ENCODE measurements around the gene CYBC1.

CYBC1 gene

DNA sequence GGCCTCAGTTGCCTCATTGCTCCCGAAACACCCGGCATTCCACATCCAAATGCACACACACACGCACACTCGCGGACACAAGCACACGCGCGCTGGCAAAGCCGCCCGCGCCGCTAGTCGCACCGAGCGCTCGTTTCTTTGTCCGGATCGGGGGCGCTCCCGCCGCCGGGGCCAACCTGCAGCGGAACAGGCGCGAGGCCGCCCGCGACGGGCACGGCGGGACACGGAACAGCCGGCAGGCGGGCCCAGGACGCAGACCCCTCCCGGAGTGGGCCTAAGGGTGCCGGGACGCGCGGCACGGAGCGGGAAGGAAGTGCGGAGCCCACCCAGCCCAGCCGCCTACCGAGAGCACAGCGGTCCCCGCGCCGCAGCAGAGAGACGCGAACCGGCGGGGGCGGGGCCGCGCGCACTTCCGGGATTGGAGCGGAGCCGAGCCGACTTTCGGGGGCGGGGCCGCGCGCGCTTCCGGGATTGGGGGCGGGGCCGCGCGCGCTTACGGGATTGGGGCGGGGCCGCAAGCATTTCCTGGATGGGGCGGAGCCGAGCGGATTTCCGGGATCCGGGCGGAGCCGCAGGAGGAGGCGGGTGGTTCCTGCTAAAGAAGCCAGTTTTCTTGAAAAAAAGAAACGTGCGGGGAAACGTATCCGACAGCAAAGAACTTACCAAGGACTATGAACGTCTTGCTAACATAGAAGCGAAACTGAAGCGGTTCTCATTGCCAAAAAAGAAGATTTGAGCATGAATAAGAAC lies at the start of gene CYBC1:
Gene CYBC1, minus strand, starts transcription at position 396 of the 750 bp plus-strand sequence. CDS start 1,498 bp downstream, outside the sequence.
- peak; percentile 87 for DNase-seq (ENCODE audit: low spot score)

DNA sequence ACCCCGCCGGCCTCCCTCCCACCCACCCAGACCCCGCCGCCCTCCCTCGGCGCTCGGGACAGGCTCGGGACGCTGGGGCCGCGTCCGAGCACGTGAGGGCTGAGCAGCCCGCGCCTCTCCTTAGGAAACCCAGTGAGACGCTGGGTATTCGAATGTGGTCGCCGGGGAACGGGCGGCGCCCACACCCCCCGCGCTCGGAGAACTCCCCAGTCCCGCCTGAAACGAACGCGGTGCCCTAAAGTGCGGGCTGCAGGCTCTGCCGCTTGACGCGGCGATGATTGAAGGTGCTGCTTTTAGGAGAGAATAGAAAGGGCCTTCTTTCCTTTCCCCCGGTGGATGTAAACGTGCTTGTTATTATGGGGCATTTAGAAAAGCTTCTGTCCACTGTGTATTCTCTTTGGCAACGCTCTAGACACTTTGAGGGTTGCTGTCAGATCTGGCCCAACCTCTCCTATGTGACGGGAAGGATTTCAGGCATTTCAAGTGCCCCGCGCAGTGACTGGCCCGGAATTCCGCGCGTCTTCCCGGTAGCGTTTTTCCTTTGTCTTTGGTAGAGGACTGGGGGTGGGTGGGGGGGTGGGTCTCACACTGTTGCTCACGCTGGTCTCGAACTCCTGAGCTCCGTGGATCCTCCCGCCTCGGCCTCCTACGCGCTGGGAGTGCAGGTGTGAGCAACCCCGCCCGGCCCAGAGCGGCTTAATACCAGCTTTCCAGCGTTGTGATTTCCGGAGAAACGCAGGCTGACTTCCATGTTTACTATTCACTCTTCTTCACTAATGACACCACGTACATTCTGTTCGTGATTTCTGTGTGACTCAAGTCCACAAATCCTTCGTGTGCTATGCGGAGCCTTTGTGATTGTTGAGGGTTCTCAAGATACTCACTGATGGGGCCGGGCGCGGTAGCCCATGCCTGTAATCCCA lies 47.2 kb upstream of the CYBC1 start:
- DNase-seq (ENCODE audit: low spot score): peak; percentile 43

DNA sequence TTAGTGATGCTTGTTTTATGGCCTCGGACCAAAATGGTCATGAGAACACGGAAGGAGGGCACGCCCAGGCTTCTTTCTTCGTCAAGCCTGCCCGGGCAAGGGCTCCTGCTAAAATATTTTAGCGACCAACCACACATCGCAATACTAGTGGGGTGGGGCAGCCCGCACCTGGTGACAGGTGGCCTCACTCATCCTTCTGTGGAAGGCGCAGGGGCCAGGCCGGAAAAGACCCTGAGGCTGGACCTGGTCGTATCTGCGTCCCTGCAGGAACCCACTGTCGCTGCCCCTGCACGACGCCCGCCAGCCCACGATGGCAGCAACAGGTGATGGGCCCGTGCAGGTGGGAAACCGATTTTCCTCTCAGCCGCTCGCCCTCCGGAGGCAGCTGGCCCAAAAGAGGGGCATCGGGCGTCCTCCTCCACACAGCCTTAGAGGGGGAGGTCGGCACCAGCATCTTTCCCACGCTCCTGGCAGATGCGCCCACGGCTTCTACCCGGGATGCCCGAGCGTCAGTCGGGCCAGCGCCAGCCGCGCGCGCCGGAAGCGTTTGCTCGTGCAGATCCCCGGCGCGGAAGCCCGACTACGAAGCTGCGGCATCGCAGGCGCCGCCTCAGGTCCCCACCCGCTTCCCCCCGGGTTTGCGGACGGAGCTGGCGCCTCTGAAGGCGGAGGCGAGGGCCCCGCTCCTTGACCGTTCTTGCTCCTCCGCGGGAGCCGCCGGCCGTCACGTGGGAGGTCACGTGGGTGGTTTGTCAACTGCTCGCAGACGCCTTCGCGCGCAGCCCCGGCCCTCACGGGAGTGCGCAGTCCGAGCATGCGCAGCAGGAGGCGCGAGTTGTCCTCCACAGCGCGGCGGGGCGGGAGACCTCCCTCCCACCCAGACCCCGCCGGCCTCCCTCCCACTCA lies 46.2 kb upstream of the CYBC1 start:
- DNase-seq (ENCODE audit: low spot score): peak; percentile 88

DNA sequence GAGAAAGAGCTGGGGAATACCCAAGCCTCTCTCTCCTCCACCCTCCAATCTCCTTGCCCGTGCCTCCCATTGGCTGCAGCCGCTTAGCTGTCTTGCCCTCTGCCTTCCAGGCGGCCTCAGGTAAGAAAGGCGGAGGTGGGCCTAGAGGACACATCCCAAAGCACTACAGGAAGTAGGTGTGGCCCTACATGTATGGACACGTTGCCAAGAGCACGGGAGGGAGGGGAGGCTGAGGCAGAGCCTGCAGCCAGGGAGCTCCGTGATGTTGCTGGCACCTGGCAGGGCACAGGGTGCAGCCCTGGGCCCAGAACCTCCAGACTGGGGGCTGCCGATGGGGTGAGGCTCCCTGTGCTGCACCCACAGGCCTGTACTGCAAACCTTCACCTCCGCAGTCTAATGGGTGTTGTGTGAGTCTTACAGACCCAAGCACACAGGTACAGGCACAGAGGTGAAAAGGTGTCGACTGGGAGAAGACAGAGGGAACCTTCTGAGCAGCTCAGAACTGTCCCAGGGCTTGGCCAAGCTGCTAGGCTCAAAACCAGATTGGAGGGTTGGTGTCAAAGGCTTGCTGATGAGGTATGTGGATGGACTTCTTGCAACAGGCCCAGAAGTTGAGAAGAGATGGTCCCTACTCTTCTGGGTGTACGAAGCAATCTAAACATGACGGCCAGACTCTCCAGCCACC lies 45.4 kb upstream of the CYBC1 start:
- DNase-seq (ENCODE audit: low spot score): peak; percentile 37

DNA sequence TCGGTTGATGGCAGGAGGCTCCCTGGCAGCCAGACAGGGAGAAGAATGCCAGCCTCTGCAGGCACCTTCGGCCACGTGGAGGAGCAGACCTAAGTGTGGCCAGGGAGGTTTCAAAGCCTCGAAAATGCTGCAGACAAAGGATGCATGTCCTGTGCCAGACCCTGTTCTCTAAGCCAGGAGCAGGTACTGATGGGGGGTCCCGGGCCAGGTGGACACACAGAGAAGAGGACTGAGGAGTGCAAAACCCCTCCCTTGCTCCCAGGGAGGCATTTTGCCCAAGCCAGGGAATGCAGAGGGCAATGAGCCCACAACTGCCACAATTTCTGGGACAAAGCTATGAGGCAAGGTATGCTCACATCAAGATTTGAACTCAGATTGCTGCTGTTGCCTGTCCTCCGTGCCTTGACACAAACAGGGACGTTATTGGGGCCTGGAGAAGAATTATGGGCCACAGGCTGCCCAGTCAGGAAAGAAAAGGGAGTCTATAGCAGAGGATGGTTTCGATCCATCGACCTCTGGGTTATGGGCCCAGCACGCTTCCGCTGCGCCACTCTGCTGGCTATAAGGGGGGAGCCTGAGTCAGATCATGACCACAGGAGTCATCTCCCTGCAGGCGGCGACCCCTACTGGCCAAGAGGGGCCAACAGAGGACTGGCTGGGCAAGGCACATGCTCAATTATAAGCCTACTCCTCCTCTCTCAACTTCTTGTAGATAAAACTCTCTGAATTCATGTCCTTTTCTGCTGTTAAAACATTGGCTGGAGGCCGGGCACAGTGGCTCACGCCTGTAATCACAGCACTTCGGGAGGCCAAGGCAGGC lies 43.9 kb upstream of the CYBC1 start:
- peak; percentile 94 for DNase-seq (ENCODE audit: low spot score)

DNA sequence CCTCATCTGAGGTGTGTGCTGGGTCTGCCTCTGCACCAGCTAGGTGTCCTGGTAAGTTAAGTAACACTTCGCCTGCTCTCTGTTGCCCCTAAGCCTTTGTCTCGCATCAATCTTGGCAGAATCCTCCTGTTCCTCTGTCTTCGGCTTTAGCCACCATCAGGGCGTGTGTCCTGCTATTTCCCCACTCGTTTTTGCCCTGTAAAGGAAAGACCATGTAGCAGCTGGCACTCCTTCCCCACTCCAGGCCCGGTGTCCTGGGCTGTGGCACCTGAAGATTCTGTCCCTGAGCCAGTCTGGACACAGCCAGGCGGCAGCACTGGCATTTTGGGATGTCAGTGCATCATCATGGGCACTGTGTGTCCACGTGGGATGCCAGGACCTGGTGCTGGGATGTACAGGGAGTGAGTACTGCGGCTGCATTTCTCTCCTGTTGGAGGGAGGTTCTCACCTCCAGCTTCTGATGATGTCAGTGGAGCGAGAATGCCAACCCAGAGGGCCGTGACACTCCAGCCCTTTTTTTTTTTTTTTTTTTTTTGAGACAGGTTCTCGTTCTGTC lies 42.8 kb upstream of the CYBC1 start:
- DNase-seq (ENCODE audit: low spot score): no peak

DNA sequence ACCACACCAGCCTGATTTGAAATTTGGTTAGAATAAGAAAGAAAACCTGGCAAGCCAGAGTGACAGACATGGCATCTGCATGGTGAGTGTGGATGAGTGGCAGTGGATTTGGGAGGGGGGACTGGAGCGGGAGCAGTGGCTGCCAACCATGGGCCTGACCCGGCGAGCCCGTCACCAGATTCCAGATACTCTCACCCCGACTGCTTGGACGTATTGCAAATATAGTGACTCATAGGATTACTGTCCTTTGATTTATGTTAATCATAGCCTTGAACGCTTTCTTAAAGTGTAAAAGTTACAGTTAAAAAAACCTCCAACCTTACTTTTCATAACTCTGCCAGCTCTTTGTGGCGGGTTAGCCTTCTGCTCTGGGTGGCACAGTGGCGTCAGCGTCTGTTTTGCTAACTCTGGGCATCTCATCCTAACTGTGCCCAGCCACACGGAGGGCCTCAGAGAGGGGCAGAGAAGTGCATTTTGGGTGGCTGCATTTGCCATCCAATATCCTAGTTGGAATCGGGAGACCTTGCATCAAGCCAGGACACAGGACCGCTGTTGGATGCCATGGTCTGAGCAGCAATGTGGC lies 42.2 kb upstream of the CYBC1 start:
- DNase-seq (ENCODE audit: low spot score): no peak

DNA sequence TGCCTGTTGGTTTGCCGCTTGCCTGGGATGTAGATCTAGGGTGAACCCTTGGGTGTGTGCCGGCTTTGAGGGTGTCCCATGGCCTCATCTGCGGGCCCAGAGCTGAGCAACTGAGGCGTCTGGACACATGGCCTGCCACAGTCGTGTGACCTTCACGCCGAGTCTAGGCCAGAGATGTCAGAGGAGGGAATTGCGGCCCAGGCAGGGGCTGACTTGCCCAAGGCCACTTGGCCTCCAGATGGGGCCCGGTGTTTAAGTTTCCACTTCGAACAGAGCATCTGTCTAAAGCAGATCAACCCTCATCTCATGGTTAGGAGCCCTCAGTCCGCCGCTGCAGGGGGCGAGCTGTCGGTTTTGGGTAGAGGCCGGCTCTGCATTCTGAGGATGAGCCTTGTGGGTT lies 41.0 kb upstream of the CYBC1 start:
- DNase-seq (ENCODE audit: low spot score): no peak

DNA sequence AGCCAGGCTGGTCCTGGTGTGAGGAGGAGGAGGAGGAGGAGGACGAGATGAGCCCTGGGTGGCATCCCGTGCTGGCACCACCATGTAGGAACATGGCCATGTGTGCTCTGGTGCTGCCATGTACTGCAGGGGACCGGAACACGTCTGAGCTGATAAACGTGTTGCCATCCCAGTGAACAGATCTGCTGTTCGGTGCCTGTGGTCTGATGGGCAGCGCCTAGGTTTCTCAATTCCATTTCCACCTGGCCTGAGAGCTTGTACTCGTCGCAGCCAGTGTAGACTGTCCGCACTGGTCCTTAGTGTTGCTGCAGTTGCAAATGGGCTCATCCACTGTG lies 40.6 kb upstream of the CYBC1 start:
- no peak for DNase-seq (ENCODE audit: low spot score)

DNA sequence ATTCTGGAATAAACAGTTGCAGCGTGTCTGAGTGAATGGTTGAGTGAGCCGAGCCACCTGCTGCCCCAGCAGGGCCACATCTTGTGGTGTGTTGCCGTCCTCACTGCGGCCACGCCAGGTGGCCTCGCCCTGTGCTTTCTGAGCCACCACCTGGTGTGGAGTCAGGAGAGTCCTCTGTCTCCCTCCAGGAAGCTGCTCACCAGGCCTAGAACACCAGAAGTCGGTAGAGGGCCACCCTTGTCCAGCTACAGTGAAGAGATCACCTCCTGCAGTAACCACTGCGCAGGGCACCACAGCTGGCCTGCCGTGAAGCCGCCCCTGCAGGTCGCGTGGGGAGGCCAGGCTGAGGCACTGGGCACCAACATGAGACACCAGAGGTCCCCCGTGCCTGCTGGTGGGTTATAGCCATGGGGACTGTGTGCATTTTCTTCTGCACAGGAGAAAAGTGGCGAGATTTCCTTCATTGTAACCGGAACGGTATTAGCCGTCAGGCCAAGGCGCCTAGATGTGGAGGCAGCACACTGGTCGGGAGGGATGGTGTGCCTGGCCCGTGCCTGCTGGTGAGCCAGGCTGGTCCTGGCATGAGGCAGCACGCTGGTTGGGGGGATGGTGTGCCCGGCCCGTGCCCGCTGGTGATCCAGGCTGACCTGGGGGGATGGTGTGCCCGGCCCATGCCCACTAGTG lies 40.1 kb upstream of the CYBC1 start:
- DNase-seq (ENCODE audit: low spot score): no peak

DNA sequence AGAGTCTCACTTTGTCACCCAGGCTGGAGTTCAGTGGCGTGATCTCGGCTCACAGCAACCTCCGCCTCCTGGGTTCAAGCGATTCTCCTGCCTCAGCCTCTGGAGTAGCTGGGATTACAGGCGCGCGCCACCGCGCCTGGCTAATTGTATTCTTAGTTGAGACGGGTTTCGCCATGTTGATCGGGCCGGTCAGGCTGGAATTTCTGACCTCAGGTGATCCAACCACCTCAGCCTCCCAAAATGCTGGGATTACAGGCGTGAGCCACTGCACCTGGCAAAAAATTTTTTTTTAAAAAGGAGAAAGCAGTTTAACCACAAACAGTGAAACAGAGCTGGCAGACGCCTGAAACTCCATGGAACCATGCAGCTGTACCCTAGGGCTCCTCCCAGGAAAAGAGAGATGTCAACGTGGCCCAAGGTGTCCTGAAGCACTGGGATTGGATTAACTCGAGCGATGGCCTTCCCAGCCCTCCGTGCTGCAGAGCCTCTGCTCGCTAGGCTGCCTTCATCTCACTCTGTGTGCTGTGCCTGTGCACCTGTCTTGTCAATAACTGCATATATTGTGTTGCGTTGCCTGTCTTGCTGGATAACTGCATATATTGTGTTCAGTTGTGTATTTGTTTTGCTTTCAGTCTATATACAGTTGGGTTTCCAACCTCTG lies 39.4 kb upstream of the CYBC1 start:
- no peak for DNase-seq (ENCODE audit: low spot score)

DNA sequence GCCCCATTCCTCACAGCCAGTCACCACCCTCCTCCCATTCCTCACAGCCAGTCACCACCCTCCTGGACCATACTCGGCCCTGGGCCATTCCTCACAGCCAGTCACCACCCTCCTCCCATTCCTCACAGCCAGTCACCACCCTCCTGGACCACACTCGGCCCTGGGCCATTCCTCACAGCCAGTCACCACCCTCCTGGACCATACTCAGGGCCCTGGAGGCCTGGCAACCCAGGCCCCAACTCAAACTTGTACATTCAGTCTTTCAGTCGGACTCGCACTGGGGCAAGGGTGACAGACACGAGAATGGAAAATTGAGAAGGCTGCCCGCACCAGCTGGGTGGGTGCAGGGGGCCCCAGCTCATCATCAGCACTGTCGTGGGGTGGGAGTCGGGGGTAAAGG lies 38.6 kb upstream of the CYBC1 start:
- no peak for DNase-seq (ENCODE audit: low spot score)

DNA sequence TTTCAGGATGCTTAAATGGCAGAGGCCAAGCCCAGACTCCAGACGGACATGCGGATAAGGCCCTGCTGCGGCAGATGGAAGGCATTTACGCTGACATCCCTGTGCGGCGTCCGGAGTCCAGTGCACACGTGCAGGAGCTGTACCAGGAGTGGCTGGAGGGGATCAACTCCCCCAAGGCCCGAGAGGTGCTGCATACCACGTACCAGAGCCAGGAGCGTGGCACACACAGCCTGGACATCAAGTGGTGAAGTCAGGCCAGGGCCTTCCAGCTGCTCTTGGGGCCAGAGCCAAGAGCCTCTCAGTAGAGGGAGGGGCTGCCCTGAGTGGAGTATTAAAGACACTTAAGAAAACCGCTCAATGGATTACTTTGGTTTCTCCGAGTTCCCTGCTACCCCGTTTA lies 37.4 kb upstream of the CYBC1 start:
- no peak for DNase-seq (ENCODE audit: low spot score)

DNA sequence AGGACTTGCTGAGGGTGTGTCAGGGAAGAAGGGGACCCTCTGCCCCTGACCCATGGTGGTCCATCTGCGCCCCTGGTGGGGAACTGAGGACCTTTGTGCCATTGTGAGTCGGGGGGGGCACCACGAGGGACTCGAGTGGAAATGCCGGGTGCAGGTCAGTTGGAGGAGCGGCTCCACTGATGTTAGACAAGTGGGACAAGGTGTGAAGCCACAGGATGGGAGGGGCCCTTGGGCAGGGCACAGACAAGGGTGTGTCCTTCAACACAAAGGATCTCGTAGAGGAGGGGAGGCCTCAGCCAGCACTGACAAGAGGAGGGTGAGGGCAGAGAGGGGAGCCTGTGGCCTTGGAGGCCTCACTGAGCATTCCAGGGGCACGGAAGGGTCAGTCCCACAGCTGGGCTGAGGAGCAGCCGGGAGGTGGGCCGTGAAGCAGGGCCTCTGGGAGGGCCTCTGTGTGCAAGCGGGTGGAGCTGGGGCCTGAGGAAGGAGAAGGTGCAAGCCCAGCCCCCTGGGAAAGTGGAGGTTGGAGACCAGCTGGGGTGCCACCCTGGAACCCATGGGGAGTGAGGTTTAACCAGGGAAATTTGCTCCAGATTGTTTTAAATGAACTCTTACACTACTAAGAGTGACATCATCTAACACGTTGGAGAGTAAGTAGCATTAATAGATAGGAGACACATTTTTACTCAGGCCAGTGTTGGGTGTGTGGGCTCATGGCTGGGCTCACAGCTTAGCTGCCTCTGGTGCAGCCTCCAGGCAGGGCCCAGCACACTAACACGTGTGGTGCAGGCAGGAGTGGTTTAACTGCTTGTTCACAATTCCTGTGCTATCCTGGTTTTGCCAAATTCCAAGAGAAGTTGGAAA lies 35.9 kb upstream of the CYBC1 start:
- DNase-seq (ENCODE audit: low spot score): peak; percentile 80

DNA sequence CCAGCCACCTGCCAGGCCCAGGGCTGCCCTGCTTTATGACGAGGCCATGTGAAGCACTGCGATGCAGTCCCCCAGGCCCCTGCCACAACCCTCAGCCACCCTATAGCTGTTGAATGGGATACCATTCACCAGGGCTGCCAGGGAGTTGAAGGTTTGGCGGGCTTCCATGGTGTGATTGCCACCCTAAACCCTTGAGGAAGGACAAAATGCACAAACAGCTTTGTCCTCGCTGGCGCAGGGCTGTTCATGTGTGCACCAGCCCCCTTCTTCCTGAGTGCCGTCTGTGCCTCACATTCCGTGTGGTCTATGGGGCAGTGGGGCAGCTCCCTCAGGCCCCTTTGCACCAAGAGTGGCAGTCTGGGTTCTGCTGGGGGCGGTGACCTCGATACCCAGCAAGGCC lies 33.3 kb upstream of the CYBC1 start:
- DNase-seq (ENCODE audit: low spot score): no peak

DNA sequence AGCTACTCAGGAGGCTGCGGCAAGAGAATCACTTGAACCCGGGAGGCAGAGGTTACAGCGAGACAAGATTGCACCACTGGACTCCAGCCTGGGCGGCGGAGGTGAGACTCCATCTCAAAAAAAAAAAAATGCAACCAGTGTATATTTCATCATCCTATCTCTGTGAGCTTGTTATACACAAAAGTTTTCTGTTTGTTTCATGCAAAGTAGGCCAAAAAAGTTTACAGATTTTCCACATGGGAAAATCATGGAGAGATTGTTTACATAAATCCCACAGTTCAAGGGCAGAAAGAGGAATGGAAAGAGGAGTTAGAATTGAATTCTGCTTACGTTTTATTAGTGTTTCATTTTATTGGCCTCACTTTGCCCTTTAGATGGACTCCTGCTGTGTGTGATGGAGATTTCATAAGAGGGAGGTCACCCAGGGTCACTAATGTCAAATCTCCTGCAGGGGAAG lies 32.7 kb upstream of the CYBC1 start:
- DNase-seq (ENCODE audit: low spot score): no peak

DNA sequence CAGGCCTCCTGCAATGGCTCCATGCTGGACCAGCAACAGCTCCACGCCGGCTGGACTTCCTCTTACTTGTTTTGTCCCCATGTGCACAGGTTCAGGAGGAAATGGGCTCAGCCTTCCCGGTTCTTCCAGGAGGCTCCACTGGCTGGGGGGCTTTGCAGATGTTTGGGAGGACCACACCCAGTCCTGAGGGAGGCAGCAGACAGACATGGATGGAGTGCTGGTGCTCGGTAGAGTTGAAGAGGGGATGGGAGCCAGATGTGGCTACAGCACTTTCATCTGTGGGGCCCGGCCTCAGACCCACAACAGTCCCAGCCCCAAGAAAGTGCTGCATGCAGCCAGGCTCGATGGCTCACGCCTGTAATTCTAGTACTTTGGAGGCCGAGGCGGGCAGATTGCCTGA lies 29.8 kb upstream of the CYBC1 start:
- no peak for DNase-seq (ENCODE audit: low spot score)

DNA sequence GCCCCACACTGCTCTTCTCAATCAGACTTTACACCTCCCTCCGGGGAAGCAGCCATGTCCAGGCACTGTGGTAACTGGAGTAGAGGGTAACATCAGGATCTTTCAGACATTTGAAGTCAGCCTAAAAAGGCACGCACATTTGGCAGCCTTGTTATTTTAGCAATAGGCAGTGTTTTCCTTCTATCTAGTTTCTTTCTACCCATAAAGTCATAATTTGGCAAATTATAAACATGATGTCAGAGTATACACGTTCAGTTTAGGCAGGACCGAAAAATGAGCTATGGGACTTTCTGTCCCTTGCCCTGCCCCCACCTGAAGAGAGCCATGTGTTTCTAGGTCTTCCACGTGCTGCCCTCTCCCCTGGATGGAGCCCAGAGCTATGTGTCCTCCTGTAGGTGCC lies 29.1 kb upstream of the CYBC1 start:
- DNase-seq (ENCODE audit: low spot score): no peak
